Measurements from ENCODE around the gene TBC1D22A. TPM values are rescaled to one million over a fixed set of nuclear protein-coding genes. Genes with fewer than 3 reads are reported as not detected.

TBC1D22A gene
- total RNA-seq, 1 donor from 2014 or later = 10.6 TPM

DNA sequence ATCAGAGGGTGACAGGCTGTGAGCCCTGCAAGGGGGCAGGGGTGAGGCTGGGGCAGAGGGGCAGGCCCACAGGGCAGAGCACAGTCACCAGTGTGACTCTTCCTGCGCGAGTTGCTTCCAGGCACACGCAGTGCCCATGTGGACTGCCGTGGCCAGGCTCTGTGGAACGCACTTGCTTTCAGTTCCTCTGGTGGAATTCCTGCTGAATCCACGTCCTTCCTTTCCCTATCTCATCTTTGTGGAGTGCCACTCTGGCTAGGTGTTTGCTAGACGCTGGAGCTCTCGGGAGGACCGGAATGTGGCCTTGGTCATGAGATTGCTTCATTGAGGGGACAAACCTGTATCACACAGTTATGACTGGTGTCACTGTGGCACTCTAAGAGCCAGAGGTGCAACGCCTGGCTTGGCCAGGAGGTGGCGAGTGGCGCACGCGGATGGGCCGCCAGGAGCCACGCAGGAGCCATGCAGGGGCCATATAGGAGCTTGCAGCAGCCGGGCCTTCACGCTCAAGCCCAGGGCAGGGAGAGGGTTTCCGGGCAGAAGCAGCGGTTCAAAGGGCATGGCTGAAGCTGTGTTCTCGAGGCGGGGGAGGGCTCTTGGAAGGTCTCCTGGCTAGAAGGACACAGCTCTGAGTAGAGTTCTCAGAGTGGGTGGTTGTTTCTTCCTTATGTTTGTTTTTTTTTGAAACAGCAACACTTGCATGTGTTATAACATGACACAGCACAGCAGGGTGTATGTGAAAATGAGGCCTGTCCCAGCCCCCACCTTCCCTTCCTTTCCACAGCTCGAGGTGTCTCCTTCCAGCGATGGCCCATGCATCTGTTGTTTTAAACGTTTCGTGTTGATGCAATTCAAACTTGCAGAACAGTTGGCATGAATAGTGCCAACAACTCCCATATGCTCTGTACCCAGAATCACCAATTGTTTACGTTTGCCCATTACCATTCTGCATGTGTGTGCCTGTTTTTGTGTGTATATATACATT lies 36.2 kb downstream of the TBC1D22A start:
- DNase-seq (ENCODE audit: low spot score) = peak; percentile 82
- H3K27me3 Mint-ChIP-seq (ENCODE audit: insufficient read depth, low read depth) = peaks cover 2% of the 10 kb centered on the region
- H4K20me1 ChIP-seq (ENCODE audit: low read depth) = peaks cover 7% of the 10 kb centered on the region
- H3K79me2 ChIP-seq (ENCODE audit: low read depth) = peaks cover 2% of the 10 kb centered on the region
- H3K27ac Mint-ChIP-seq = no peak overlapping the region
- H3K9ac ChIP-seq = no peak overlapping the region
- peaks cover 6% of the 10 kb centered on the region for H3K4me1 Mint-ChIP-seq
- no peaks in the 10 kb centered on the region for H3K27me3 ChIP-seq
- H3K9me3 ChIP-seq (ENCODE audit: low read depth) = no peaks in the 10 kb centered on the region
- H3K36me3 Mint-ChIP-seq = peaks cover 16% of the 10 kb centered on the region
- H3K4me3 Mint-ChIP-seq = no peak overlapping the region
- H3K27ac ChIP-seq = no peak overlapping the region
- H3K4me2 ChIP-seq = no peak overlapping the region
- H3F3A ChIP-seq (ENCODE audit: low read depth) = no peaks in the 10 kb centered on the region
- TF ChIP-seq, protein P1, sequence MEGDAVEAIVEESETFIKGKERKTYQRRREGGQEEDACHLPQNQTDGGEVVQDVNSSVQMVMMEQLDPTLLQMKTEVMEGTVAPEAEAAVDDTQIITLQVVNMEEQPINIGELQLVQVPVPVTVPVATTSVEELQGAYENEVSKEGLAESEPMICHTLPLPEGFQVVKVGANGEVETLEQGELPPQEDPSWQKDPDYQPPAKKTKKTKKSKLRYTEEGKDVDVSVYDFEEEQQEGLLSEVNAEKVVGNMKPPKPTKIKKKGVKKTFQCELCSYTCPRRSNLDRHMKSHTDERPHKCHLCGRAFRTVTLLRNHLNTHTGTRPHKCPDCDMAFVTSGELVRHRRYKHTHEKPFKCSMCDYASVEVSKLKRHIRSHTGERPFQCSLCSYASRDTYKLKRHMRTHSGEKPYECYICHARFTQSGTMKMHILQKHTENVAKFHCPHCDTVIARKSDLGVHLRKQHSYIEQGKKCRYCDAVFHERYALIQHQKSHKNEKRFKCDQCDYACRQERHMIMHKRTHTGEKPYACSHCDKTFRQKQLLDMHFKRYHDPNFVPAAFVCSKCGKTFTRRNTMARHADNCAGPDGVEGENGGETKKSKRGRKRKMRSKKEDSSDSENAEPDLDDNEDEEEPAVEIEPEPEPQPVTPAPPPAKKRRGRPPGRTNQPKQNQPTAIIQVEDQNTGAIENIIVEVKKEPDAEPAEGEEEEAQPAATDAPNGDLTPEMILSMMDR (IDR thresholded peaks at IDR 0.05) = peak; percentile 95
- no peak for TF ChIP-seq EZH2phosphoT487 (IDR thresholded peaks at IDR 0.05)
- TF ChIP-seq EZH2 (IDR thresholded peaks at IDR 0.05) = no peak
- H3K36me3 ChIP-seq = no peaks in the 10 kb centered on the region
- no peaks in the 10 kb centered on the region for H3K9me3 Mint-ChIP-seq
- H3K4me3 ChIP-seq = no peak overlapping the region
- no peak overlapping the region for H2AFZ ChIP-seq (replicated peaks)
- H3K4me1 ChIP-seq = no peaks in the 10 kb centered on the region

DNA sequence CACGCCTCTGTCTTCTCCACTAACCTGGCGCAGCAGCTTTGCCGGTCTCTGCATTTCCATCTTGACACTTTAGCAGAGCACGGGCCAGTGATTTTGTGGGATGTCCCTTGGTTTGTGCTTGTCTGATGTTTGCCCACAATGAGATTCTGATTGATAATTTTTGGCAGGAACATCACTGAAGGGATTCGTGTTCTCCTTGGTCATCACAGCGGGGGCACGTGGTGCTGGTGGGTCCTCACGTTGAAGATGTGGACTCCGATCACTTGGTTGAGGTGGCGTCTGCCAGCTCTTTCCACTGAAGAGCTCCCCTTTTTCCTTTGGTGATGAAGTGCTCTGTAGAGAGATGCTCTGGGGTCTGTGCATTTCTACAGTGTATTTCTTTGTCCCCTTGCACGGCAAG lies 37.2 kb downstream of the TBC1D22A start:
- H3K9me3 ChIP-seq (ENCODE audit: low read depth) = no peaks in the 10 kb centered on the region
- no peaks in the 10 kb centered on the region for H3K9me3 Mint-ChIP-seq
- no peak for TF ChIP-seq EZH2phosphoT487 (IDR thresholded peaks at IDR 0.05)
- TF ChIP-seq, protein P1 (IDR thresholded peaks at IDR 0.05) = no peak
- TF ChIP-seq EZH2 (IDR thresholded peaks at IDR 0.05) = no peak
- H2AFZ ChIP-seq (replicated peaks) = no peak overlapping the region
- H3K27me3 Mint-ChIP-seq (ENCODE audit: insufficient read depth, low read depth) = peaks cover 2% of the 10 kb centered on the region
- no peak overlapping the region for H3K4me2 ChIP-seq
- H3K27ac ChIP-seq = no peak overlapping the region
- no peak overlapping the region for H3K4me3 Mint-ChIP-seq
- peaks cover 12% of the 10 kb centered on the region for H4K20me1 ChIP-seq (ENCODE audit: low read depth)
- H3K36me3 ChIP-seq = no peaks in the 10 kb centered on the region
- peaks cover 6% of the 10 kb centered on the region for H3K4me1 Mint-ChIP-seq
- H3K4me3 ChIP-seq = no peak overlapping the region
- no peaks in the 10 kb centered on the region for H3K4me1 ChIP-seq
- no peak overlapping the region for H3K9ac ChIP-seq
- no peaks in the 10 kb centered on the region for H3K27me3 ChIP-seq
- H3F3A ChIP-seq (ENCODE audit: low read depth) = no peaks in the 10 kb centered on the region
- peaks cover 5% of the 10 kb centered on the region for H3K79me2 ChIP-seq (ENCODE audit: low read depth)
- DNase-seq (ENCODE audit: low spot score) = no peak
- no peak overlapping the region for H3K27ac Mint-ChIP-seq
- H3K36me3 Mint-ChIP-seq = peaks cover 16% of the 10 kb centered on the region

DNA sequence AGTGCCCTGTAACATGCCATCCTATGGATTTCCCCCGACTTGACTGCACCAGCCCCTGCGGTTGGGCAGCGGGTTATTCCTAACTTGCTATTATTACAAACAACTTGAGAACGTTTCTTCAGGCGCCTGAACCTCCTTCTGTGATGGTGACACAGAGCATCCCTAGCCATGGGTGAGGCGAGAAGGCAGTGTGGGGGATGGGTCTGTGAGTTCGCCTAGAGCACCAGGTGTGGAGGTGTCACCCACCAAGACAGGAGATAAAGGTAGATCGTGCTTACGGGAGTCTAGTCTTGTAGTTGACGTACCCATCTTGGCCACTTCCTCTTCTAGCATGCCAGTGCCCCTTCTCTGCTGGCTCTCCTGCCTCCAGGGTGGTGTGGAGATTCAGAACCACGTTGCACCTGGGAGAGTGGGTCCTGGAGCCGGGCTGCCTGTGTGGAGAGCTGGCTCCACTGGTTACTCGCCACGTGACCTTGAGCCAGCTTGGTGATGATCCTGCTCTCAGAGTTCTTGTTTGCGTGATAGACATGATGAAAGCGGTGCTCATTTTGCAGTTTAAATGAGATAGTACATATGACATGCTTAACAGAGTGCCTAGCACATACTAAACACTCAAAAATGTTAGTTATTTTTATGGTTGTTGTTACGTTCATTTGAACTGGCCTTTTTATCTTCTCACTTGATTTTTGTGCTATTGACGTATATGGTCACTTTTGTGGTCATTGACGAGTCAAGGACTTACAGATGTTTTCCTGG lies 37.8 kb downstream of the TBC1D22A start:
- H3K4me3 ChIP-seq = no peak overlapping the region
- no peaks in the 10 kb centered on the region for H3K9me3 ChIP-seq (ENCODE audit: low read depth)
- peaks cover 12% of the 10 kb centered on the region for H4K20me1 ChIP-seq (ENCODE audit: low read depth)
- H3K27me3 Mint-ChIP-seq (ENCODE audit: insufficient read depth, low read depth) = peaks cover 2% of the 10 kb centered on the region
- no peak overlapping the region for H3K27ac Mint-ChIP-seq
- H3K36me3 Mint-ChIP-seq = peaks cover 16% of the 10 kb centered on the region
- H2AFZ ChIP-seq (replicated peaks) = no peak overlapping the region
- no peaks in the 10 kb centered on the region for H3K36me3 ChIP-seq
- H3K4me1 ChIP-seq = no peaks in the 10 kb centered on the region
- TF ChIP-seq, protein P1 (IDR thresholded peaks at IDR 0.05) = no peak
- TF ChIP-seq EZH2 (IDR thresholded peaks at IDR 0.05) (no peak), EZH2phosphoT487 (IDR thresholded peaks at IDR 0.05) (no peak)
- H3K27me3 ChIP-seq = no peaks in the 10 kb centered on the region
- peaks cover 5% of the 10 kb centered on the region for H3K79me2 ChIP-seq (ENCODE audit: low read depth)
- no peak overlapping the region for H3K4me3 Mint-ChIP-seq
- no peak for DNase-seq (ENCODE audit: low spot score)
- H3K9ac ChIP-seq = no peak overlapping the region
- no peak overlapping the region for H3K4me2 ChIP-seq
- H3K4me1 Mint-ChIP-seq = peaks cover 6% of the 10 kb centered on the region
- no peaks in the 10 kb centered on the region for H3K9me3 Mint-ChIP-seq
- H3K27ac ChIP-seq = no peak overlapping the region
- H3F3A ChIP-seq (ENCODE audit: low read depth) = no peaks in the 10 kb centered on the region

All from neural progenitor cell (in vitro differentiated cells).